NCI-H146 (cell line): ENCODE measurements around the gene MYO7B.

Experiments used
- DNase-seq: peaks from one replicate; lab custom pipeline; 2025; lab: John Stamatoyannopoulos, UW

MYO7B gene

DNA sequence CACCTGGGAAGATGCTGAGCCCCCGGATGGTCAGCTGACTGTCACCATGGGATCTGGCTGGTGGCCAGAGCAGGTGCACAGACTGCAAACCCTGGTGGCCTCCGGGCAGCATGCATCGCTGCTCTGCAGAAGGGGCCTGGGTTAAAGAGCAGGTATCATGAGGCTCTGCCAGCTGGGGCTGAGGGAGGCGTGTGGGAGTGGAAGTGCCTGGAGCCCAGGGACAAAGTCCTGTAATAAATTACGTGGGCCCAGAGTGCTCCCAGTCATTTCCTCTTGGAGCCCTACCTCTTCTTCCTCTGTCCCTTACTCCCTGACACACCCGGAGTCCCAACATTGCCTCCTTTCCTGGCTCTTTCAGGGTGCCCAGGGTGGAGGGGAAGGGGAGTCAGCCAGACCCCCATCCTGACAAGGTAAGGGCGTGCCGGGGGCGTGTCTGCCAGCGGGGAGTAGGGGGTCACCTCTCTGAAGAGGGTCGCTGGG, at the start of gene MYO7B:
MYO7B (plus strand) TSS at position 262 of the 480 bp plus-strand sequence. CDS start 24,040 bp downstream, outside the sequence.
- peak; percentile 98 for DNase-seq

DNA sequence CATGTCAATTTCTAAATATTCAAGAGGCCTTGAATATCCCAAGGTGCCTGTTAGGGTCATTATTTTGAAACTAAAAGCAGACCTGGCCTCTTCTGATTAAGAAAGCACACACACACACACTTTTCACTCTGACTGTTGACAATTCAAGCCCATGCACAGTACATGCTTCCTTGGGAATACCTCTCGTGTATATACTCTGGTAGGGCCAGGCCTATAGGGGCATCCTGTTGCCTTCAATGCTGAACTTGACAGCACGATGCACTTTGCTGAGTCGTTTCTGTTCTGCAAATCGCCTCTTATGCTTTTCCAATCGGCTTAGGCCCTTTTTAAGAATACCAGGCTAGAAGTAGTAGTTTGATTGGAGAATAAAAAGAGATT, 49.8 kb upstream of the MYO7B start:
- no peak for DNase-seq

DNA sequence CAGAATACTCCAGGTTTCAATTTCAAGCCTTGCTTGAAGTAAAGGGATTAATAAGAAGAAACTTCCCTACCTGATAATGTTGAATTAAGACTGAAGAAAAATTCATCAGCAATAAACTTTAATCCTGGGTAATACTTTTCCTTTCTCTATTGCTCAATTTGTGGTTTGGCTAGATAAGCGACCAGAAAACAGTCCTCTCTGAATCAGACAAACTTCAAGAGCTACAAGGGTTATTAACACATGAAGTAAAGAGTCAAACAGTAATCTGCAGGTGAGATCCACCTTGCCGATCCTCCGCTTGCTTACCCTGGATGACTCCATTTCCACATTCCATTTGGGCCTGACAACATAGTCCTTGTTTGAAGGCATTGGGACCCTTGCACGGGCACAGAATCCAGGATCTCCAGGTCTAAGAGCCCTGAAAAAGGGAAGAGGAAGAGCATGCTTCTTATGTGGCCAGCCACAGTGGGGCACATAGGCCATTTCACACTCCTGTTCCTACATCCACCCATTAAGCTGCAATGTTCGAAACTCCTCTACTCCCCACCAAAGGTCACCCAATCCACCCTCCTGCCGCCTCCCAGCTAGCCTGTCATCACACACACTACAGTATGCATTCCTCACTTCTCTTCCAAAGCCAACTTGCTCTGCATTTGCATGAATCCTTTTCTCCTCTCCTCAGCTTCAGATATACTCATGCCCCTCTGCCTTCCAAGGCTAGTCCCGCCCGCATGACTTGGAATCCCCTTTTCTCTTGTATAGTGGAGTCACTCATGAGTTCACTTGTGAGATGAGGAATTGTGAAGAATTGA, 49.0 kb upstream of the MYO7B start:
- DNase-seq = no peak

DNA sequence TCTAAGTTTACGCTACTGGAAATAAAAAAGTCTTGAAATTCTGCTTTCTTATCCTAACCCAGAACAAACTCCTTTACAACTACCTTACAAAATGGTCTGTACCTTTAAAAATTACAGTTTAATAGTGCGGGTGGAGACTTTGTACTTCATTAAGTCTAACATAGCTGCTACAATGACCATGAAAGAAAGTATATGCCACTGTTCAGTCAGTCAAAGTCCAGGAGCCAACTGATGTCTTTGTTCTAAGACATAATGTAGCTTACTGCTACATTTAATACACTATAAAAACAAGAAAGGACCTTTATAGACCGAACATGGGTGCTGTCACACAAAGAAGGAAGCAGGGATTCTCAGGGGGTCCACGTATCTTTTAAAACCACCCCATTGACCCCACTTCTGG, 45.2 kb upstream of the MYO7B start:
- DNase-seq = no peak

DNA sequence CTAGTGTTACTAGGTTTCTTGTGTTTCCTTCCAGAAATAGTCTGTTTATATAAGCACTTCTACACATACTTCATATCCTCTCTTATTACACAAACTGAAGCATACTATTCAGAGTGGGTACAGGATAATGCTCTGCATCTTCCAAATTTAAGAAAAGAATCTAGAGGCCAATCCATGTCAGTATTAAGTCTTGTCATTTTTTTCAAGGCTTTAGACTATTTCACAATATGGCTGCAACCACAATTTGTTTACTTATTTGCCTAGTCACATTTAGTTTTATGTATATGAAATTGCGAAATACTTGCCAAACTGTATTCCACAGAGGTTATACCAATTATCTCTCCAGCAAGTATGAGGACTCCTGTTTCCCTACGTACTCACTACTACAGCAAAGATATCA, 37.1 kb upstream of the MYO7B start:
- DNase-seq = no peak

DNA sequence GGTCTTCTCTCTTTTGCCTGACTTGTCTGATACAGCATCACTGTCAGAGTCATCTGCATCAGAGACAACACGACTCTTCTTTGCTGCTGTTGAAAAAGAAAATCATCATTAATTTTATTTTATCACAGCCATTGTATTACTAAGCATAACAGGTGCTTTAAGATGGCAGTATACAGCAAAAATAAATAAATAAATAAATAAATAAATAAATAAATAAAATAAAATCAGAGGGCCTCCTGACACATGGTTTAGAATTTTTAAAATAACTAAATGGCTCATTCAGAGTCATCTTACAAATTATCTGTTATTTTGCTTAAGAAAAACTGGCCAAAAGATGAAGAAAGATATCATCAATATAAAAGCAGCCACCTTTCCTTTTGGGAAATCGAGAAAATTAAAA, 32.0 kb upstream of the MYO7B start:
- DNase-seq = no peak

DNA sequence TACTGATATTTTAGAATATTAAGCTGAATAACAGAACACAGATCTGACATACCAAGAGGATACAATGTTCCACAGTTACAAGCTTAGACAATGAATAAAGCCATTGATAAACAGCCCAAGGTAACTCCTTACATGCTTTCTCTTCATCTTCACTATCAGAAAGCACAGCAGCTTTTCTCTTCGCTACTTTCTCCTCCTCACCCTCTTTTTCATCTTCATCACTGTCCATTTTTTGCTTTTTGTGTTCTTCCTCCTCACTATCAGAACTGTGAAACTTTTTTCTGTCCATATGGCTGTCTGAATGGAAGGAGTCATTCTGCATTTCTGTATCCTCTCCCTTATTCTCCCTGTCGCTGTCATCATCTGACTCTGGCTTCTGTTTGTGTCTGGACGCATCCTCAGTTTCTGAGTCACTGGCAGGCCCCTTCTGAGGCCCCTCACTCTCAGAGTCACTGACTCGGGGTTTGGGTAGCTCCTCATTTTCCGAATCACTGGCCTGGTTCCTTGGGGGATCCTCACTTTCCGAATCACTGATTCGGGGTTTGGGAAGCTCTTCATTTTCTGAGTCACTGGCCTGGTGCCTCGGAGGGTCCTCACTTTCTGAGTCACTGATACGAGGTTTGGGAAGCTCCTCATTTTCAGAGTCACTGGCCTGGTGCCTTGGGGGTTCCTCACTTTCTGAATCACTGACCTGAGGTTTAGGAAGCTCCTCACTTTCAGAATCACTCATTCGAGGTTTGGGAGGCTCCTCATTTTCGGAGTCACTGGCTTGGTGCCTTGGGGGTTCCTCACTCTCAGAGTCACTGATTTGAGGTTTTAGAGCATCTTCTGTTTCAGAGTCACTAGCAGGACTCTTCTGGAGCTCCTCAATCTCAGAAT, 30.7 kb upstream of the MYO7B start:
- no peak for DNase-seq

DNA sequence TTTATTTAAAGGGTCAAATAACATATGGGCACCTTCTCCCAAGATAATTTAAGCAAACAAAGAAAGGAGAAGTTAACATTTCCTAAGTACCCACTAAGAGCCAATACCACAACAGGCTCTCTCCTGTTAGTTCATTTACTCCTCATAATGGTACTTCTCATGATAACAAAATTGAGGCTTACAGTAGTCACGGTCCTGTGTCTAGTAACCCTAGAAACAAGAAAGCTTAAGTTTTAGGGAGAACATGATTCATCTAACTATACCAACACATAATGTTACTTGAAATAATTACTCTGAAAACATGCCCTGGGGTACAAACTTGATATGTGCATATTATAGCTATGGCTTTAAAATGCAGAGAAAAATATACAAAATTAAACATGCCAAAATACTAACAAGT, 29.0 kb upstream of the MYO7B start:
- DNase-seq = no peak

DNA sequence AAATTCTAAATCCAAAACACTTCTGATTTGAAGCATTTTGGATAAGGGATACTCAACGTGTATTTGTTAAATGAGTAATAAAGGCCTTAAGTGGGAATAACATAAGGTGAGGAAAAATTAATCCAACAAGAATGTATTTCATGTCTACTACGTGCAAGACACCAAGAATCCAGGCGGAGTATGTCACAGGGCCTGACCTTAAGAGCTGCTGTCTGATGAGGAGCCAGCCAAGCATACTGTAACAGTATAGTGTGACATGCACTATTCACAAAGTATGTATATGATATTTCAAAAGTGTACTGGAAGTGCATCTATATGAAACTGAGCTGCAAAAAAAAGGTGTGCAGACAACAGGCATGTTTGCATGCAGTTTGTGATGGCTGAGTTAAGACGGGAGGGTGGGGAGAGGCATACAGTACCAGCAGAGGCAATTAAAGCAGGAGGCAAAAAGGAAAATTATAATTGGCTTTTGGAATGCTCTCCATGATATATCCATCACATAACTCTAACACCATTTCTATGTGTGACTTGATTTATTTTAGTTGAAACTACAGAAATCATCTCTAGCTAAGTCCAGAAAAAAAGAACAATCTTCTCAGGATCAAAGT, 27.4 kb upstream of the MYO7B start:
- DNase-seq = no peak

DNA sequence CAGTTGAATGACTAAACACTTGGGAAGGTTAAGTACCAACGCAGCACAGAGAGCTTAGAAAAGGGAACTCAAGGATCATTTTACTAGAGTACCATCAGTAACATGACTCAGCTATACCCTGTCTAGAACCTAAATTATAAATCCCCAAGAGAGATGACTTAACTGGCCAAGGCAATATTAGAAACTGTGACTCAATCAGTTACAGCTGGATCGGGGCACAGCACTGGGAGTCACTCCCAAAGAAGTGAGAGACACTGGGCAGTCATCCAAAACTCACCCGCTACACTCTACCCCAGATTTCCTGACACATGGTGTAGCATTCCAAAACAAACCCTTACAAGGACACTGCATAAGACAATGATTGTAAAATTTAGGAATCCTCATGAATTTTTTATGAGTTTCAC, 26.9 kb upstream of the MYO7B start:
- DNase-seq = no peak

DNA sequence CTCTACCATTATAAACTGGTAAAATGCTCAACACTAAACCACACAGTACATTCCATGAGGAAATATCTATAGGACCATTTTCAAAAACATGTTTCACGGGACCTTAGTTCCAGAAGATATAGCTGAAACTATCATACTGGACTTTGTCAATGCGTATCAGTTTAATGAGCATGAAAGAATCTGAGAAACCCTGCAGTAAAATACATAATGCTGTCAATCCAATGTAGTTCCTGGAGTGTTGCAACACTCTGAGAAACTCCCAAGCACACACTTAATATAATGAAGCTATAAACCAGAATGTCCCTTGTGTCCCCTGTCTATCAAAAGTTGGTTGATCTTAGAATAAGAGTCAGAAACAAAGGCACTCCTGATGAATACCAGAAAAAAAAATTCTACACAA, 25.4 kb upstream of the MYO7B start:
- no peak for DNase-seq

DNA sequence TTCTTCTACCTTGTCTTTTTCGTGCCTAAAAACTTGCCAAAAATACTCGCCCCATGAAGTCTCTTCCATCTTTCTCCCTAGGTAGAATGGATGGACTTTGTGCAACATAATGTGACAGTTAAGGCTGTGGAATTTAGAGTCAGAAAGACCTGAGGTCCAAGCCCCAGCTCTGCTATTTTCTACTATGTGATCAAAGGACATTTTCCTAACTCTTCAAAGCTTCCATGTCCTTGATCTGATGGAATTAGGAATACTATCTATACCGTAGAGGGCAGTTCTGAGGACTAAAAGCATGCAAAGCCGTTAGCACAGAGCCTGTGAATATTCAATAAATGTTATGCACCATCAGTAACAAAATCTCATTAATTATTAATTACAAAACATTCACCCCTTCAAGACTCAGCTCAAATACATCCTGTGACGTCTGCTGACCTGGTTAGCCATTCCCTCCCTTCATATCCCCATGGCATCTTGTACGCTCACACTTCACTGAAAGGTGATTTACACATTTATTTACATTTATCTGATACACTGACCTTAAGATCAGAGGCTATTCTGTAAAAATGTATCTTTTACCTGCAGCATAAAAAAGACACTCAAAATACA, 24.3 kb upstream of the MYO7B start:
- no peak for DNase-seq

DNA sequence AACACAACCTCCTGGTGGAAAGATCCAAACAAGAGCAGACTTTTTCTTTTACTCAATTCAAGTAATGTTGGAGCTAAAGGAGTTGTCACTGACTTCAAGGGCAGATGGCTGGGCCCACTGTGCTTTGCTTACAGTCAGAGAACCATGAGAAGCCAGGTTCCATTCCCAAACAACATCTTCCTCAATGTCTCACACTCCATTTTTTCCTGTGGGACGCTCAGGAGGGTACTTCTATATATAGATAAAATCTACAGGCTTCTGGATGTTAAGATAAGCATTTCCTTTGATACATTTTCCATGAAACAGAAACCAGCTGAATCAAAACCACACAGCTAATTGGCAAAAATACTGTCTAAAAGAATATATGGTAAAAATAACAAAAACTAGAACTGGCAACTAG, 23.6 kb upstream of the MYO7B start:
- no peak for DNase-seq

DNA sequence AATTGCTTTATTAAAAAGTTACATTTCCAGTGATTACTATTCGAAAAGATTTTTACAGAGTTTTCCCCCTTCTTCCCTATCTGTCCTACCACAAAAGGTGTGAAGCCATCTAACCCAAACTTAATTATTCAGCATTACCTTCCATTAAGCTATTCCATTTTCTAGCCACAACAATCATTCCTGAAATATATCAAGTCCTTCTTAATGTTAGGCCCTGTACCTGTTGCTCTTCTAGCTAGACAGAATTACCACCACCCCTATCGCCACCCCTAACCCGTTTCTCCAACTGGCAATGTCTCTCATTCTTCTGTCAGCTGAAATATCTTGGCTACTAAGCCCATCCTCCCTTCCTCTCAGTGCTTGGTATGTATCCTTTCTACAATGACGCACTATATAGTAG, 23.1 kb upstream of the MYO7B start:
- DNase-seq = no peak

DNA sequence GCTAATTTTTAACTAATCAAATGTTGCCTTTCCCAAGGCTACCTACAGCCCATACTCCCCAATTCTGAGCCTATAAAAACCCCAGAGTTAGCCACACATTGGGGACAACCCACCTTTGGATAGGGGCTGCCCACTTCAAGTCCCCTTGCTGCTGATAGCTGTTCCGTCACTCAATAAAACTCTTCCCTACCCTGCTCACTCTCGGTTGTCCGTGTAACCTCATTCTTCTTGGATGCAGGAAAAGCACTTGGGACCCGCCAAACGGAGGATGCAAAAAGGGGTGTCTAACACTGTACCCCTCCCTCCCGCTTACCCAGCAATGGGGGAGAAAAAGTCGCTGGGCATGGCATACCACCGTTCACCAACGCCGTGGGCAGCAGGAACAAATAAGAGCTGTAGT, 21.4 kb upstream of the MYO7B start:
- DNase-seq = no peak

DNA sequence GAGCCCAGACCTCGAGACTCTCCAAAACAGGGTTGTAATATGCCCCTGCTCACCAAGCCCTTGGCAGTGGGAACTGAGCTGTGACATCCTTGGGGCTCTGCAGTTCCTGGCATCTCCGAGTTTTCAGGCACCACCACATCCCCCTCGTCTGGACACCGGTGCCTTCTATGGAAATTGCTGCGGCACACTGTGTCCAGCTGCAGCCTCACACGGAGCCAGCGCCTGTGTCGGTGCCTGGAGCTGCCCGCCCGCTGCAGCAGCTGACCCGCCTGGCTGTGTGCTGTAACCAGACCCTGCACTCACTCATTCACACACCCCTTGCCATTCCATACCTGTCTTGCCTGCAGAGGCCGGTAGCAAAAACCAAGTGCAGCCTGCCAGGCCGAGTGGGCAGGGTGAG, 21.0 kb upstream of the MYO7B start:
- DNase-seq = no peak

DNA sequence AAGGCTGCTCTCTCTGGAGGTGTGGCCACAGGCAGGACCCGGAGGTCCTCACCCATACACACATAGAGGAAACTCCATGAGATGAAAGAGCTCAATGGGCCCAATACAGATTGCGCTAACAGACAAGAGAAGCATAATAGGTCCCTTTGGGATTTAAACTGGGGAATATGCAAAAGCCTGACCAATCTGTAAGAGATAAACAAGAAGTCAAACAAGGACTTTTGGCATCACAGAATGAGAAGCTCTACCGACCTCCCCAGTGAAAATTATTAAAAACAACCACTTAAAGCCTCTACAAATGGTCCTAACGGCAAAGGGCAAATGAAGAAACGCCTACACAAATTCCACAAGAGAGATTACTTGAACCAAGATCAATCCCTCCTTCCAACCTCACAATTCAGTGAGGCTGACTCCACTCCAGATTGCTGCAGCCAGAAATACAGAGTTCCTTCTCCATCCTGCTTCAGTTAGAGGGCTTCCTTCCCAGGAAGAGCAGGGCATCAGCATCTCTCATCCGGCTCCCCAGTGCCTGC, 20.0 kb upstream of the MYO7B start:
- no peak for DNase-seq

DNA sequence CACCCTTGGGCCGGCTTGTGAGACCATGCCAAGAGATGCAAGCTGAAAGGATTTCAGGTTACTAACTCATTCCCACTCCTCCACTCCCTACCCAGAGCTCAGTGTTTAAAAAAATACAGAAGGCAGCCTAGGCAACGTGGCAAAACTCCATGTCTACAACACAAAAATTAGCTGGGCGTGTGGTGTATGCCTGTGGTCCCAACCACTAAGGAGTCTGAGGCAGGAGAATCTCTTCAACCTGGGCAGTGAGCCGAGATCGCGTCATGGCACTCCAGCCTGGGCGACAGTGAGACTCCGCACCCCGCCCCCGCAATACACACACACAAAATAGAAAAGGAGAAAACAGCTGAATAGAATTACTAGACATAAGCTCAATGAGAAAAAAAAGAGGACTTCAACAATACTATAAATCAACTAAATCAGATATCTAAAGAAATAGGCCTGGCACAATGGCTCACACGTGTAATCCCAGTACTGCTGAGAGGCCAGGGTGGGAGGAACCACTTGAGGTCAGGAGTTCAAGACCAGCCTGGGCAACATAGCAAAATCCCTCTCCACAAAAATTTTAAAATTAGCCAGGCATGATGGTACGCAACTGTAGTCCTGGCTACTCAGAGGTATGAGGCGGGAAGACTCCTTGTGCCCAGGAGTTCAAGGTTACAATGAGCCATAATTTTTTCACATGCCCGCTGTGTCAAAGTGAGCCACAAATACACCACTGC, 19.3 kb upstream of the MYO7B start:
- no peak for DNase-seq

DNA sequence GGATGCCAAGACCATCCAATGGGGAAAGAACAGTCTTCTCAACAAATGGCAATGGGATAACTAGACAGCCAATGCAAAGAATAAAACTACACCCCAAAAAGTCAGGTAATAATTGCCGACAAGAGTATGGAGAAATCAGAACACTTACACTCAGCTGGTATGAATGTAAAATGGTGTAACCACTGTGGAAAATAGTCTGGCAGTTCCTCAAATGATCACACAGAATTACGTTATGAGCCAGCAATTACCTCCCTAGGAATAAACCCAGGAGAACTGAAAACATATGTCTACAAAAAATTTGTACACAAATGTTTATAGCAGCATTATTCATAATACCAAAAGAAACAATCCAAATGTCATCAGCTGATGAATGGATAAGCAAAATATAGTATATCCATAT, 18.0 kb upstream of the MYO7B start:
- DNase-seq = no peak

DNA sequence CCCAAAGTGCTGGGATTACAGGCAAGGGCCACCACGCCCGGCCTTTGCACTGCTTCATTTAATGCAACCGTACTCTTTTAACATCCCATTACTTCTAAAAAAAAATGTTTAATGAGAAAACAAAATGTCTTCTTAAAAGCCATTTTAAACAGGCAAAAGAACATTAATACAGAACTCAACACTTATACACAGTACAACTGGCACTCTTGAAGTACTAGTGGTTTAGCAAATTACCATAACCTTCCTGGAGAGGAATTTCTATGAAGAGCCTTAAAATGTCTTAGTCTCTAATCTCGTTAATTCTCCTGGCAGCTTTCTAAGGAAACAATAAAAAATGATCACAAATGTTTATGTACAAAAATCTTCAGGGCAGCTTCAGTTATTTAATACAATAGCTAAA, 15.1 kb upstream of the MYO7B start:
- no peak for DNase-seq

DNA sequence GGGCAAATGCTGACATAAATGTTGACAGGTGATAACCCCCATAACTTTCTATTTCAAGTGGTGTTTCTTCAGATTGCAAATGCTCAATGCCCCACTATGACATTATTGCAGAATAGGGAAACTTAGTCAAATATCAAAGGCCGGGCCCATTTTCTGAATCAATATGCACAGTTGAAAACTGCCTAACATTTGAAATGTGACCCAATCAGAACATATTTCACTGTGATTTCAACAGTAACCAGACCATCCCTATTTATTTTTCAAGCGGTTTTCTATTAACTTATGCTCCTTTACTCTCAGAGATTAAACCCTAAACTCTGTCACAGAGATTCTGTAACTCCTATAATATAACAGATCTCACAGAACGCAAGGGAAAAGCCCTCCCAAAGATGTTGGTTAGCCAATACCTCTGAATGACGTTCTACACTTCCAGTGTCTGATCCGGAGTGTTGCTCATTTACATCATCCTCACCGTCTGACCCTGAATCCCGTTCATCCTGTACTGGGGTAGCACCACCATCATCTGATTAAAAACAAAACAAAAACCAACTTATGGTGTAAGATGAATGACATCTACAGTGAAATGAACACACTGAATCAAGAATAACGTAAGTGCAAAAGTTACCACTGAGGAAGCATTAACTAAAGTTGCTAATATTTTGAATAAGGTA, 12.1 kb upstream of the MYO7B start:
- DNase-seq = no peak
